NCI-H146 treated with DMSO at 0.1 percent for 48 hours (cell line): ENCODE measurements around the gene CRTAP.
"Not testable (repeated sequence)": the region's sequence is repeated elsewhere in the genome, so short reads cannot be mapped to it uniquely, and the experiment has no call there.

Source experiments
- DNase-seq: peaks from one replicate; lab custom pipeline; 2025; ENCODE audit not compliant: unreplicated experiment; lab: John Stamatoyannopoulos, UW

CRTAP gene

DNA sequence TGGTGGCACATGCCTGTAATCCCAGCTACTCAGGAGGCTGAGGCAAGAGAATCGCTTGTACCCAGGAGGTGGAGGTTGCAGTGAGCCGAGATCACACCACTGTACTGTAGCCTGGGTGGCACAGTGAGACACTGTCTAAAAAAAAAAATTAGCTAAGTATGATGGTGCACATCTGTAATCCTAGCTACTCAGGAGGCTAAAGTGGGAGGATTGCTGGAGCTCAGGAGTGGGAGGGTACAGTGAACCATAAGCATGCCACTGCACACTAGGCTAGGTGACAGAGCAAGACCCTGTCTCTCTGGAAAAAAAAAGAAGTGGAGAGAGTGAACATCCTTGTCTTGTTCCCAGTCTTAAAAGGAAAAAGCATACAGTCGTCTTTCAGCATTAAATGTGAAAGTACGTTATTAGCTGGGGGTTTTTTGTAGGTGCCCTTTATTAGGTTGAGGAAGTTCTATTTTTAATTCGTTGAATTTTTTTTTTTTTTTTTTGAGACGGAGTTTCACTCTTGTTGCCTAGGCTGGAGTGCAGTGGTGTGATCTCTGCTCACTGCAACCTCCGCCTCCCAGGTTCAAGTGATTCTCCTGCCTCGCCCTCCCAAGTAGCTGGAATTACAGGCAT is 25.3 kb downstream of the CRTAP start:
- not testable (repeated sequence) for DNase-seq

DNA sequence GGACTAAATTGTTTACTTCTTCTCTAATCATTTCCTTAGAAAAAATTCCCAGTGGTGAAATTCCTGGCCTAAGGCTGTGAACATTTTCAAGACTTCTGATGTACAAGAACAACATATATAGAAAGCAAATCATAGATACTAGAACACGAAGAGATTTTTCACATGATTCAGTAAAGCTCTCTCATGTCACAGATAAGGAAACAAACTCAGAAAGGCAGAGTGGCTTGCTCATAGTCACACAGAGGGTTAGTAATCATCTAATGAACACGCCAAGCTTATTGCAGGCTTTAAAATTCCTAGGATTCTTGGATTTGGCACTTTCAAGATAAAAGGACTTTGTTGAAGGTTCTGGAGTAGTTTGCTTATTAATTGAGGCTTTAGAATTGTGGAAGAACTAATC is 26.2 kb downstream of the CRTAP start:
- DNase-seq, result no peak

DNA sequence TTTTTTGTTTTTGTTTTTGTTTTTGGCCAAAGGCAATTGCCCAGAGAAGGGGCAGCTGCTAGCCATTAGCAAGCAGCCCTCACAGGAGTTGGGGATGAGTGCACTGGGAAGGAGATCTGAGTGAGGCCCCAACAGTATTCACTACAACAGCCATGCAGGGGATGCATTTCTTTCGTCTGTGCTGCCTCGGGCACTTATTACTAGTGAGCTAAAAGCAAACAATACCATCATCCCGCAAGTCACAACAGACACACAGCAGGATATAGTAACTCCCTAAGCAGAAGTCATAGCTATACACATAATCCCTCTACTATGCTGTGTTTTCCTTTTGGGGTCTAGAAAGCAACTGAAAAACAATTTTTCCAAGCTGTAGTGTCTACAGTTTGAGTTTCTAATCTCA is 27.2 kb downstream of the CRTAP start:
- no peak for DNase-seq

DNA sequence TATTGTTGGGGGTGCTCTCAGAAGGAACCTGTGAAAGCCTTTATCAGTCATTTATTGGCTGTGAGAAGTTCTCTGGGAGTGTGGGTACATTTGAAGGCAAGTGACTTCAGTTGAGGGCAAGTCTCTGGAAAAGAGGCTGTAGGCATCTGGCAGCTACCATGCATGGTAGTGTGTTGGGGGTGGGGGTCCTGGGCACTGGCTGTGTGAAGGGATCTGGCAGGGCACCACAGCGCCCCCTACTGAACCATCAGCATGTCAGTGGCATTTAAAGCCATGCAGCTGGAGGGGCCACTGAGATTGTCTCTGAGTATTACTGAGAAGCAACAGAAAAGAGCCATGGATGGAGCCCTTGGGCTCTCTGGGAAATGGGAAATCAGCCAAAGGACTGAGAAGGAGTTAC is 30.6 kb downstream of the CRTAP start:
- DNase-seq, result no peak

DNA sequence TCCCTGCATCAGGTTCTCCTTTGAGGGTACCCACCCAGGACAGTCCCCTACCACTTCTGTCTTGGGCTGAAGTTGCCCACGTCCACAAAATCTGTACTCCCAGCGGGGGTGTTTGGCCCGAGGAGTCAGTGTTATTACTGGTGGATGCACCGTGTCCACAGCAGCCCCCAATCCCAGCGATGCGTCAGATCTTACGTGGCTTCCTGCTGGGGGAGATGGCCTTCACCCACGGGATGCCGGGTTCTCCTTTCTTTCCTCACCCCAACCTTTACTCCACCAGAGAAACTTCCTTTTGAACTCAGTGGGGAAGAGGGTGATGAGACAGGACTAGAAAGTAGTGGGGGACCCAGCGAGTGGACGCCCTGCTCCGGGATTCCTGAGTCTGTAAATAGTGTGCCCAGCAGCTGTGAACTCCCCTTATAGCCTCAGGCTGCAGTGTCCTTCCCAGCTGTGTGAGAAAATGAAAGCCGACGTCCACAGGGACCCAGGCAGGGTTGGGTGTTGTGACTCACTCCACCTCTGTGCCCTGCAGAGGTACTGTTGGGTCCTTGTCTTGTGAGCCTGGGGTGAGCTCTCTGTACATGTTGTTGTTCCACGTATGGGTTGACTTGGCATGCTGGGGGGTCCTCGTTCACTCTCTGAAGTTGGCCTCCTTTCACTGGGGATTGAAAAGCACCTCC is 31.5 kb downstream of the CRTAP start:
- no peak for DNase-seq

DNA sequence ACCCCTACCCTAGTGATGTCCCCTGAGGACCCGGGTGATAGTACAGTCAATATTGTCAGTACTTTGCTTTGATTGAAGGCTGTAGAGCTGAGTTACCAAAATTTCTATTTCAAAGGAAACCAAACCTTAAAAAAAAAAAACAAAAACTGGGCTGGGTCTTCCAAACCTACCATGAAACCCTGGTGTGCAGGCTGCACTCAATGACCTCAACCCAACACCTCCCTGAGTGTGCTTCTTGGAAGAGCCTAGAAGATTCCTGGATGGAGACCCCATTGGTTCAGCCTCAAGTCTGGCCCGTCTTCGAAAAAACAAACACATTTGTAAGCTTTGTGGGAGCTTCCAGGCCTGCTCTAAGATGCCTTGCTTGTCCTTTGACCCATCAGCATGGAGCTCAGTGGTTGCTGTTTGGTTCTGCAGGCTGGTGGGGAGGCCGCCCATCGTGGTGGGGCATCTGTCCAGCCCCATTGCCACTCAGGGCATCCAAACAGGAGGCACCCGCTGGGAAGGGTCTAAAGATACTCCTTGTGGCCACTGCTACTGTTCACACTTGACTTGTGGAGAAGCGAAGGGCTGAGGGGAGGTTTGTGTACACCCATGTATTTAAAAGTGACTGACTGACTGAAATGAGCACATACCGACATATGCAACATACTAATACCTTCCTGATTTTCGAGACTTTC is 32.2 kb downstream of the CRTAP start:
- no peak for DNase-seq

DNA sequence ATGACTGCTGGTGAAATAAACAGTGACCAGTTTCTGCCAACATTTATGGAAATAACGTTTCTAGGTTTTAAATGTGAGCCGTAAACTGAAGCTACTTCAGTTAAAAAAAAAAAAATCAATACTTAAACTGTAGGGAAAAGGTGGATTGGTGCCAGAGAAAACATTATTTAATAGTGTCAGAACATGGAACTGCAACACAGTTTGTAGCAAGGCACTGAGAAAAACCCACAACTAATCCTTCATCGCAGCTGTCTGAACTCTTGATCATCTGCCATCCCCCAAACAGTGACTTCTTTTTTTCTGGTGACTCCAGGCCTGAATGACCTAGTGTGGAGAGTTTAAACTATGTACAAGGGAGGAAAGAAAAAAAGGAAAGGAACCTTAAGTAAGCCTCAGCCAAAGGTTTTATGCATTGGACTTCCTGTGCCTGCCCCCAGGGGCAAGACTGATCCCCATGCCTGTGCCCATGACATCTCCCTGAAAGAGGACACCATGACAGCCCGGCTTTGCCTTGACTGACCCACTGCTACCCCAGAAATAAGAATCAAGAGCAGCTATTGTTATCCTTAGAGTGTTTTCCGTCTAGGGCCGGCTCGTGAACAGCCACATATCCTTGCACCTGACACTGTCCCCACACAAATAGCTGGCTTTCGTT is 33.1 kb downstream of the CRTAP start:
- DNase-seq, result no peak

DNA sequence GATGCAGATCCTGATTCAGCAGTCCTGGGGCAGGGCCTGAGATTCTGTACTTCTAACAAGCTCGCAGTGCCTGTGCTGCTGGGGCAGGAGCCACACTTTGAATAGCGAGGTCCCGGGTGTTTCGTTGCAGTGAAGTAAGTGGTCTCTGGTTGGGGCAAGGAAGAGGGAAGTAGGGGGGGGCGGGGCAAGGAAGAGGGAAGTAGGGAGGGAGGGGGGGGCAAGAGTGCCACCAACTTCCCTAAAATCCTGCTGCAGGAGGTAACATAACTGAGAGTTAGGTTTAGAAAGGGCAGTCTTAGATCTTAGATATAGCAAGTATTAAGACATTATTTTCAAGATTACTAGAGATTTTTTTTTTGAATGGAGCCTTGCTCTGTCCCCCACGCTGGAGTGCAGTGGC is 35.5 kb downstream of the CRTAP start:
- DNase-seq, result no peak

DNA sequence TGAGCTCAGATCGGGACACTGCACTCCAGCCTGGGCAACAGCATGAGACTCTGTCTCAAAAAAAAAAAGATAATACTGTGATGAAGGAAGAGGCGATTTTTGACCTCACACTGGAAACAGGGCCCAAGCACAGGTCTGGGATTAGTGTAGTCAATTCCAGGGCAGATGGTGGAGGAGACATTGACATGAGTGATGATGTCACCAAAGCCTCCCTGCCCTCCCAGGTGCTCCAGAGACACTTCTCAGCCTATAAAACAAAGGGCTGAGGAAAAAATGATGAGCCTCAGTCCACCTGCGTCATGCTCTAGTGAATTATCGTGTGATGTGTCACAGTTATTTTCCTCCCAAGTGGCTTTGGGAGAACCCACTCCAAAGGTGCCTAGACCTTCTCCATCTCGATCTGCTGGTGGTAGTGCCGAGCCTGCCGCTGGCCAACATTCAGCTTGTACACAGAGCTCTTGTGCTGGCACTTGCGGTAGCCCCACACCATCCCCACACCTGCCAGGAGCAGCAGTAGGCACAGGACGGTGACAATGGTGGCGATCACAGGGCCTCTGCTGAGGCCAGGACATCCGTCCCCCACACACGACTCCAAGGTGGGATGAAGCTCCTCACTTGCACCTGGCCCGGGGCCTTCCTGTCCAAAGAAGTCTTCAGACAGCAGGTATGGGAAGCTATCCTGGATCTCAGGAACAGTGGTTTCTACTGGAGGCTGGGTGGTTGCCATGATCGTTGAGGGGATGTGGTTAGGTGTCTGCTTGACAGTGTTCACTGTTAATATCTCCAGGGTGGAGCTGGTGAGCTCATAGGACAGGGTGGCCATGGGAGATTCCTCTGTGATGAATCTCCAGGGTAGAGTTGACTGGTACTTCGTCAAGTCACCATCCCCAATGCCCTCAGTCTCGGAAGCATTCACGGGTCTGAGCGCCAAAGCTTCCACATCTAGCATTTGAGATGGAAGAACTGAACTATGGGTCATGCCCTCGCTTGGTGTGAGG is 38.8 kb downstream of the CRTAP start:
- no peak for DNase-seq

DNA sequence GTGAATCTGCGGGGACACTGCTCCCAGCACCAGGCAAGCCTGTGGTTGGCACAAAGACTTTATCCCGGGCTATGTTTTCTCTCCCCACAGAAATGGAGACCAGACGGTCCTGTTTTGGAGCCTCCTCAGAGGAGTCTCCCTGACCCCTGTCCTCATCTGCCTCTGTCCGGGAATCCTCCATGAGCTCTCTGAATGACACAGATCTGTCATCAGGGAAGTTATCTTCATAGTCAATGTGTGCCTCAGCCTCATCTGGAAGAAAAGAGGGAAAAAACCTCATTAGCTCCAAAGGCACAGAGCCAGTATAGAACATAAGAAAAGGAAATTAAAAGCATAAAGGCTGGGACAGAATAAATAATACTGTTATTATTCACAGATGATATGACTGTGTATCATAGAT is 40.0 kb downstream of the CRTAP start:
- no peak for DNase-seq

DNA sequence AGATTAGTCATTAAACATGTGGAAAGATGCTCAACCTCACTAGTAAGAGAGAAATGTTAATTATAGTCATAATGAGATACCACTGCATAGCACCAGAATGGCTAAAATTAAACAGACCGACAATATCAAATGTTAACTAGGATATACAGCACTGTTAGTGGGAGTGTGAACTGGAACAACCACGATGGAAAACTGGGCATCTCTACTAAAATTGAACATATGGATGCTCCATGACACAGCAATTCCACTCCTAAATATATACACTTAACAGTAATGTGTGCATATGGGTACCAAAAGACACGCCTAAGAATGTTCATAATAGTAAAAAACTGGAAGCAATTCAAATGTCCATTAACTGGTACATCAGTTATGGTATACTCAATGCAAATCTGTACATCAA is 41.5 kb downstream of the CRTAP start:
- DNase-seq, result no peak

DNA sequence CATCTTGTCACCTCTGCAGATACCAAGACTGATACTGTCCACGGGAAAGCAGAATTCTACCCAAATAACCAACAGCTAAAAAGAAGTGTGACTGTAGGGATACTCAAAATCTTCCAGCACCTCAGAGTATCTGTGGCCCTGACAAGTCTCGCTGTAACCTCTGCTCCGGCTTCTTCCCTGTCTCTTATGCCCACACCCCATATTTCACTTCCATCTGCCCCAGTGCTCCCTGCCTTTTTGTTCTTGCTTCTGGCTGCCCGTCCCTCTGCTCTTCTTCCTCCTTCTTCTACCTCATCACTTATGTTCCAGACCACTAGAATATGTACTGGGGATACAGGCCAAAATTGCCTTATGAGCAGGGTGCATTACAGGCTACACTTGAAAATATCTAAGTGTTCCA is 45.4 kb downstream of the CRTAP start:
- no peak for DNase-seq

DNA sequence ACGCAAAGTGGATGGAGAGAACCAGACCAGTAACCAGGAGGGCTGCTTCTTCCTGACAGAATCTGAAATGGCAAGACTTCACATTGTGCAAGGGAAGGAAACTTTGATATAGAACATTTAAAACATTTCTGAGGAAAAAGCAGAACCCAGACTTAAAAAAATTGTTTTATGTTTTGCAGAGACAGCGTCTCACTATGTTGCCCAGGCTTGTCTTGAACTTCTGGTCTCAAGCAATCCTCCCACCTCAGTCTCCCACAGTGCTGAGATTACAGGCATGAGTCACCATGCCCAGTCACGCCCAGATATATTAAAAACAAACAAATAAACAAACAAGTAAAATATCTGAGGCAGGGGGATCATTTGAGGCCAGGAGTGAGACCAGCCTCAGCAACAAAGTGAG is 46.2 kb downstream of the CRTAP start:
- DNase-seq, result no peak

DNA sequence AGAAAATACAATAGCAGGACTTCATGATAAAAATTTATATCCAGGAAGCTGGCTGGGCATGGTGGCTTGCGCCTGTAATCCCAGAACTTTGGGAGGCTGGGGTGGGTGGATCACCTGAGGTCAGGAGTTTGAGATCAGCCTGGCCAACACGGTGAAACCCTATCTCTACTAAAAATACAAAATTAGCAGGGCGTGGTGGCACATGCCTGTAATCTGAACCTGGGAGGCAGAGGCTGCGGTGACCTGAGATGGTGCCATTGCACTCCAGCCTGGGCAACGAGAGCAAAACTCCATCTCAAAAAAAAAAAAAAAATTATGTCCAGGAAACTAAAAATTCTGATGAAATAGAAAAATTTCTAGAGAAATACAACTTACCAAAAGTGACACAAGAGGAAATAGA is 48.8 kb downstream of the CRTAP start:
- DNase-seq, result not testable (repeated sequence)

DNA sequence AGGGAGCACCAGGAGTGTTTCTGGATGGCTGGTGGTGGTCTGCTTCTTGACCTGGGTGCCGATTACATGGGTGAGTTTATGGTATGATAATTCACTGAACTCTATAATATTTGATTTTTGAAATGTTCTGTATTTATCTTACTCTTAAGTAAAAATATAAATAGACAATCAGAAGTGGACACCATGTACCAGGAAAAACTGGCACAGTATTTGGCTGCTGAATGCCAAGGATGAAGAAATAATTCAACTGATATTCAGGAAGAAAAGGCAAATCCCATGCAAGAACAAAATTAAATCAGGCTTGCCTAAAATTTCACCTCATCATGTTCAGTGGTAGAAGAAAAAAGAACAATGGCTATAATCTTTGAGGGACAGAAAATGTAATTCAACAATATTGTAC is 51.6 kb downstream of the CRTAP start:
- DNase-seq, result no peak

DNA sequence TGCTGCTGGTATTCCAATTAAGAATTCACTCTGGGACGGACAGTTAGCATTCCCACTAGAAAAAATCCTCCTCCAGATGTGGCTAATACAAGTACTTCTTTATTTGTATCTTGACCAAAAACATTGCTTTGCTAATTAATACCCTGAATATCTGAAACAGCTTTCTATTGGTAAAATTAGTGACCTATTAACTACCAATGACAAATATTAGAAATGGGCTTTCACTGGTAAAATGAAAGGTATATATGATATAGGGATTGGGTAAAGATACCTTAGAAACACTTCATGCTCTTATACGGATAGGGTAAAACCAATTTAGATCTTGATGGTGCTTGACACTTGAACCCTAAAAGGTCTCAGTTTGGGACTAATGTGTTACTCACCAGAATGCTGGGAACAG is 52.3 kb downstream of the CRTAP start:
- no peak for DNase-seq

DNA sequence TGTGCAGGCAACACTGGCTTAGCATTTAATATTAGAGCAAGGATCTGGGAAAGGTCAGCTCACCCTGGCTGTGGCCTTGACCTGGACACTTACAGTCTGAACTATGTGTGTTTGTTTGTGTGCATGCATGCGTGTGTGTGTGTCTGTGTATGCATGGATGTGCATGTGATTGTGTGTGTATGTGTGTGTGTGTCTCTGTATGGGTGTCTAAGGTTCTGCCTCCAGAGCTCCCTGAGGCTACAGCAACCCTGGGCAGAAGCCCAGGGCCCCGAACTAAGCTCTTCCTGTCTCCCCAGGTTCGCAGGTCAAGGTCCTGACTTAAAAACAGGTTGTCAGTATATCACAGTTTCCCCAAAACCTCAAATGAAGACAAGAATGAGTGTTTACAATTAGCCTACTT is 53.5 kb downstream of the CRTAP start:
- no peak for DNase-seq

DNA sequence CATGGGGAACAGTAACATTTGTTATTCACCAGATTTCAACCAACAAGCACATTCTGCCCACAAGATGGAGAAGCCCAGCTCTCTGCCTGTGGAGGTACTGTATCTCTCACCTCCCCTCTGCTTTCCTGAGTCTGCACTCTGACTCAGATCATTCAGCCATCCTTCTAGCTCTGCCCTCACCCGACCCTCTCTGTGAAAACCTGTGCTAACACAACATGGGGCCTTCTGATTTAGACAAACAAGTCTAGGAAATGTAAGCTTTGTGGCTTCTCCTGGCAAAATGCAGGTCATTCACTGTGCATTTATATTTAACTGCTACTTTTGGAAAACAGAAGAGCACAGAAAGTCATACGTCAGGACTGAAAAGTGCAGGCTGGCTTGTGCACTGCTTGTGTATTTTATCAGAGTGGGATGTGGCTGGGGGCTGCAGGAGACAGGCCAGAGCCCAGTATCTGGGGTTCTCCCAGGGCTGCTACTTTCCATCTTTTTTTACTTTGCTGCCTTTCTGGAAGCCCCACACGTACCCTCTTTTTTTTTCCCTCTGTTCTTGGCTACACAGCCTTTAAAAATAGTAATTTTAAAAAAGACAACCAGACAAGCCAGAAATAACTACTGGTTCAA is 54.0 kb downstream of the CRTAP start:
- no peak for DNase-seq

DNA sequence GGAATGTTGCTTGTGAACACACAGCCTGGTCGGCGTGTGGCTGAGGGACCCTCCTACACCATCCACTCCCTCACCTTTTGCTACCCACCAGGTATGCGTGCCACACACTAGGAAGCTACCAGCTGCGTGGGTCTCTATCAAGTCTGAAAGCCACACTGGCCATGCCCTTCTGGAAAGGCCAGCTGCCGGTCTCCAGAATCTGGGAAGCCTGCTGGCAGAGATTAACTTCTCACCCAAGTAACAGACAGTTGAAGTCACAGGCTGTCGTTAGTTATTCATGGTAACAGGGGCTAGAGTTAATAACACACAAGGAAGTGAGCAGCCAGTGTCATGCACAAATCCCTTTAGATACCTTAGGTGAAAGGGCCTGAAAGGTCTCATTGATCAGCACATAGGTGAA is 56.7 kb downstream of the CRTAP start:
- no peak for DNase-seq

DNA sequence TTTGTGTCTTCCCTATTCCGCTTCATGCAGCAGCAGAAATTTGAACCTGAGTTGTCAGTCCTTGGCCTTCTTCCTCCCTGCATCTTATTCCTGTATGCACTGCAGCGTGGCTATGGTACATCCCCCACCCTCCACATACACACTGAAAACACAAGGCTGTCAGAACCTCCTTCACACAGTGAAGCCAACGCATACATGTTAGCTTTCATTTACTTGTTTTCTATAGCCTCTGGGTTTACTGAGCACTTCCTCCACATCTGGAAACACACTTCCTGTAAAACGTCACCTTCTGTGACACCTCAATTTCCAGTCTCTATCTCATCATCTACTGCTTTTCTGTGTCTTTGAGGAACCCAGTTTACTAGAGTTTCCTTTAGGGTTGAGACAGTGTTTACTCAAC is 57.8 kb downstream of the CRTAP start:
- no peak for DNase-seq
